HUDEP-2 (cell line): ENCODE data around the gene UBE2H.
"Not testable (repeated sequence)": the region's sequence is repeated elsewhere in the genome, so short reads cannot be mapped to it uniquely, and the experiment has no call there.

Experiments
- DNase-seq, 76 experiments: peaks; one replicate each; lab custom pipeline; 2025; ENCODE audit not compliant: unreplicated experiment in 76 of 76; lab: John Stamatoyannopoulos, UW

UBE2H gene

DNA sequence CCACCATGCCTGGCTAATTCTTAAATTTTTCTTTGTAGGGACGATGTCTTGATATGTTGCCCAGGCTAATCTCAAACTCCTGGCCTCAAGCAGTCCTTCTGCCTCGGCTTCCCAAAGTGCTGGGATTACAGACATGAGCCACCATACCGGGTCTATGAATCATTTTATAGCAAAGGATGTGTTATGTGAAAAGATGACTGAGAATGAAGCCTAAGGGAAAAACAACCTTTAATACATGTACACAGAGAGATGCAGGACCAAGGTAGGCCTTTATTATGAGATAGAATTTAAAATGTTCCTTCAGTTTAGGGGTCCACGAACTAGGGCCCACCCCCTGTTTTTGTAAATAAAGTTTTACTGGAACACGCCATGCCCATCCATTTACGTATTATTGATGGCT is 41.0 kb downstream of the UBE2H start:
- DNase-seq, result no peak

DNA sequence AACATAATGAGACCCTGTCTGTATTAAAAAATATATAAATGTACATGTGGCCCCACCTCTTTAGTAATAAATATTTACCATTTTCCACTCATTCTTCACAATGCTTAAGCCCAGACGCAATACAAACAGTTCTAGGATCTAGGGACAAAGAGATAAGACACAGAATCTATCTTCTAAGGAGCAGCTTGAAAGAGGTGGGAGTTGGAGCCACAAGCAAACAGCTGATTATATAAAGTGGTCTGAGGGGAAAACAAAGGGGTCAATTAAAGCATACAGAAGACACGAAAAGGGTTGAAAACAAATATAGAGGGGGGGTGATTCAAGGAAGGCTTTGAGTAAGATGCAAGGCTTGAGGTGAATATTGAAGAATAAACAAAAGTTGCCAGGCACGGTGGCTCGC is 43.1 kb downstream of the UBE2H start:
- DNase-seq, result no peak

- DNase-seq, result no peak
Observed at GRCh38 chr7:129908181-129908580, 44.6 kb downstream of the UBE2H start.

DNA sequence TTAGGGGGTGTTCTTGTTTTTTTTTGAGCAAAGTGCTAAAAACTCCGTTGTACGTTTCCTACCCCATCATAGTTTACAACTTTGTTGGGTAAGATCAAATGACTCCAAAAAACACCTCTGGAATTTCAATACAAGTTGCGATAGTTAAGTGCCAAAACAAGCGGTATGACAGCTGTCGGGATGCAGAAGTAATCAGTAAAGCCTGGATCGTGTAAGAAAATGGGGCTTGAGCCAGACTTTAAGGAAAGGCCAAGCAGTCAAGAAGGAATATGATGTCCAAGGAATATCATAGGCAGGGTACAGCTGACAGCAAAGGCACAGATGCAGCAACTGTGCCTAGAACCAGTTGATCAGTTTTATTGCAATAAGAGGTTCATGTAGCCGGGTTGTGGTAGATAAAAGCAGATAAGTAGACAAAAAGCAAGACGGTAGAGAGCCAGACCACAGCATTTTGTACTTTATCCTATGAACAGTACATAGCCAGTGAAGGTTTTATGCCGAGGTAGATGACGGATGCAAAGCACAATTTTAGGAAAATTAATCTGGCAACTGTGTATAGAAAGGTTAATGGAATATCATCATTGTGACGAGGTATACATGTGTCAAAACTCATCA is 45.5 kb downstream of the UBE2H start:
- DNase-seq, result no peak

DNA sequence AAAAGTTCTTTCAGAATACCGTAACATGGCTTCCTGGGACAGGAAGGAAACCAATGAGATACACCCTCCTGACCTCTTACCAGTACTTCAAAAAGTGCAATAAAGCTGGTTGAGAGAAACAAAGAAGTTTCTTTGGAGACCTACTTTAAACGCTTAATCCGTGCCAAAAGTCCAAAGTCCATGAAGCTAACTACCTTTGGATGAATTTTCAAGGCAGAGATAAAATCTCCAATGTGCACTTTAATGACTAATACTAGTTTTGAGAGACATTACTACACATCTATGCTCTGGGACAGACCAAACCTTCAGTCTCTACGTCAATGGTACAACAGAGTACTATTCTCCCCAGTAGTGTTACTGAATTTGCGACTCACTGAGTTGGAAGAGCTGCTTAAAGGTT is 46.1 kb downstream of the UBE2H start:
- no peak for DNase-seq

GRCh38 chr7:129903935-129904334 is 48.8 kb downstream of the UBE2H start:
- no peak for DNase-seq

DNA sequence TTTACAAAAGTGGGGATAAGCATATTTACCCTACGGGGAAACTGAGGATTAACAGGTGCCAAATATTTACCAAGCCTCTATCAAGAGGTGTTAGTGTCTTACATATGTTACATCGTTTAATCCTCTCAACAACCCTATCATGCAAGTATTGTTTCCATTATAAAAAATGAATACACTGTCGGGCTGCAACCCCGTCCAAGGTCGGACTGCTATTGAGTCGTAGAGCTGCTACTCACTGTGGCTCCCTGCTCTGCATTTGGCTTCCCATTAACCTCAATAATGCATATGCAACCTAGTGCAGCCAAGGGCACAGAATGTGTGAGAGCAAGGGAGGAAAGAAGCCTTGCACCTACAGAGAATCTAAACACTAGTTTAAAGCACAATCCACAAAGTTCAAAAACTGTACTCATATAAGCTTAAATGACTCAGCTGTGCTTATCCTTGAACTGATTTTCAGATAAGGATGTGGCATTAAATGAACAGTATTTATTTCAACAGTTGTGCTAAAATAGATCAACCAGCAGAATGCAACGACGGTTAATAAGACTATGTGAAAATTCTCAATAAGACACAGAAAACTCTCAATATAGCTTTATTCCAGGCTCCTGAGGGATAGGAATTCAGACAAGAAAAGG is 49.9 kb downstream of the UBE2H start:
- DNase-seq, result no peak

- DNase-seq, result no peak
Observed at GRCh38 chr7:129898502-129899160, 54.1 kb downstream of the UBE2H start.

GRCh38 chr7:129898007-129898406 is 54.8 kb downstream of the UBE2H start:
- no peak for DNase-seq

DNA sequence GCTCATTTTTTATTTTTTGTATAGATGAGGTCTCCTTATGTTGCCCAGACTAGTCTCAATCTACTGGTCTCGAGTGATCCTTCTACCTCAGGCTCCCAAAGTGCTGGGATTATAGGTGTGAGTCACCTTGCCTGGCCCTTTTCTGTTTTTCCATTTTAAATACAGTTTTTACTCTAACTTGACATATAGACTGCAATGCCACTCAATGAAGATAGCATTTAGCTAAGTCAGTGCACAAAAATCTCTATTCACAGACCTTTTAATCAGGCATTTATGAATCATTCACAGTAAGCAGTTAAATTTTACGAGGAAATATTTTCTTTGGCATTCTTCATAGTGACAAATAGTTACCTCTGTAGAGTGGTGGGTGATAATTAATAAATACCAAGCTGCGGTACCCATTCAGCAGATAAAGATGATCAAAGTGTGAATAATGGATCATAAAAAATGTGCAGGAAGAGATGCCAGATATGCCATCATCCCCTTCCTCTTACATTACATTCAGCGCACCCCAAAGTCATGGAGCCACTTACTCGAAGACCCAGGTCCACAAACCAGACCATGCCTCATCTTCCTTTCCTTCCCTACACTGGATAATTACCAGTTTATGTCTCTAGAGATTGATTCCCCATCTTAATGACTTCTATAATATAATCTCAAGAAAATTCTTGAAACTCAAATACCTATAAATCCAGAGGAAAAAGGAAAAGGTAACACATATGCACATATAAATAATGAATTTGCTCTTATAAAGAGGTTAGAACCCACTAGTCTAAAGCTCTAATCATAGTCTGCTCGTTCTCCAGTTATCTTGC is 56.0 kb downstream of the UBE2H start:
- no peak for DNase-seq

GRCh38 chr7:129894184-129894583 is 58.6 kb downstream of the UBE2H start:
- DNase-seq, result not testable (repeated sequence)

- no peak for DNase-seq
Observed at GRCh38 chr7:129890090-129890489, 62.7 kb downstream of the UBE2H start.

- no peak for DNase-seq
Observed at GRCh38 chr7:129889133-129889844, 63.5 kb downstream of the UBE2H start.

GRCh38 chr7:129887865-129888264 is 64.9 kb downstream of the UBE2H start:
- no peak for DNase-seq

DNA sequence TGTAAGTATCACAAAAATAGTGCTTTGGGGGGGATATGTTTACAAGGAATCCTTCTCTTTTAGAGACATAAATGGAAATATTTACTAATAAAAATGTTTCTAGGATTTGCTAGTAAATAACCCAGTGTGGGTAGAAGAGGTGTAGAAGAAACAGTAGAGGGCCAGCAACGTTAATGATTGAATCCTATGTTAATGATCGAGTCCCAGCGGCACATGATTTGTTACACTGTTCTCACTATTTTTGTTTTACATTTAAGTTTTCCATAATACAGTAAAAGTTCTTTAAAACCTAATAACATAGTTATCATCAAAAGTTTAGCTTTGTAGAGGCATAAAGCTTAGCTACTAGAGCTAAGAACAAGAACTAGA is 66.0 kb downstream of the UBE2H start:
- no peak for DNase-seq

- DNase-seq, result no peak
Observed at GRCh38 chr7:129886167-129886817, 66.5 kb downstream of the UBE2H start.

DNA sequence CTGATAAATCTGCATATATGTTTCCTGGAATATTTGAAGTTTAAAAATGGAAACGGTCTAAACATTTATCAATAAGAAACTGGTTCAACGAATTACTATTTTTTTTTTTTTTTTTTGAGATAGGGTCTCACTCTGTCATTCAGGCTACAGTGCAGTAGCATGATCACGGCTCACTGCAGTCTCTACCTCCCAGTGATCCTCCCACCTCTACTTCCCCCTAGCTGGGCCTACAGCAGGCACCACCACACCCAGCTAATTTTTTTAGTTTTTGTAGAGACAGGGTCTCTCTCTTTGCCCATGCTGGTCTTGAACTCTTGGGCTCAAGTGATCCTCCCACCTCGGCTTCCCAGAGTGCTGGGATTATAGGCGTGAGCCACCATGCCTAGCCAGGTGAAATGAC is 68.3 kb downstream of the UBE2H start:
- DNase-seq, result no peak

DNA sequence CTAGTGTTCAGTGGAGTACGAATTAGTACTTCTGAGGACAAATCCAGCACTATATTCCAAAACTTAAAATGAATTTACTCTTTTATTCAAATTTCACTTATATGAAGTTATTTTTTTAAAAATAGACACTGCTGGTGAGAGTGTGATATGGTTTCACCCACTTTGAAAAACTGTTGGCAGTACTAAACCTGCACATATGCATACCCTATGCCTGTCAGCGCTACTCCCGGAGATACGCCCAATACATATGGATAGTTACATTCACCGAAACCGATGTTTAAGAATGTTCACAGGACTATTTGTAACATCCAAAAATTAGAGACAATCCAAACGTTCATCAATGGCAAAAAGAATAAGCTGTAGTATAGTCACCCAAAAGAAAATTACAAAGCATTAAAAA is 69.6 kb downstream of the UBE2H start:
- DNase-seq, result no peak

- no peak for DNase-seq
Observed at GRCh38 chr7:129882531-129882930, 70.2 kb downstream of the UBE2H start.

GRCh38 chr7:129877146-129877792 is 75.5 kb downstream of the UBE2H start:
- no peak for DNase-seq
